Stimulated activated CD4-positive, alpha-beta T cell treated with anti-CD3 and anti-CD28 coated beads, Interleukin-15, amount 100 ng/mL, for 48 hours (primary cell): Measurements from ENCODE around the gene GJA5.

Experiments
- DNase-seq, 2 donors: peaks; one replicate each; pipeline ENCODE4 v3.0.0-alpha.2; 2020; ENCODE audit warnings: low read depth in 2 of 2

Gene GJA5

DNA sequence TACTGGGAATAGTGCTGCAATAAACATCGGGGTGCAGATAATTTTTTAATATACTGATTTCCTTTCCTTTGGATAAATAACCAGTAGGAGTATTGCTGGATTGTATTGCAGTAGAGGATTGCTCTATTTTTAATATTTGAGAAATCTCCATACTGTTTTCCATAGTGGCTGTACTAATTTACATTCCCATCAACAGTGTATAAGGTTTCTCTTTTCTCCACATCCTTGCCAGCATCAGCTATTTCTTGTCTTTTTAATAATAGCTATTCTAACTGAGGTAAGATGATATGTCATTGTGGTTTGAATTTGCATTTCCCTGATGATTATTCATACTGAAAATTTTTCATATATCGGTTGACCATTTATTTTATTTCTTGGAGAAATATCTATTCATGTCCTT is 31.1 kb downstream of the GJA5 start:
- DNase-seq: no peak

- DNase-seq: no peak
Measured at GRCh38 chr1:147726168-147726567, 34.2 kb downstream of the GJA5 start.

DNA sequence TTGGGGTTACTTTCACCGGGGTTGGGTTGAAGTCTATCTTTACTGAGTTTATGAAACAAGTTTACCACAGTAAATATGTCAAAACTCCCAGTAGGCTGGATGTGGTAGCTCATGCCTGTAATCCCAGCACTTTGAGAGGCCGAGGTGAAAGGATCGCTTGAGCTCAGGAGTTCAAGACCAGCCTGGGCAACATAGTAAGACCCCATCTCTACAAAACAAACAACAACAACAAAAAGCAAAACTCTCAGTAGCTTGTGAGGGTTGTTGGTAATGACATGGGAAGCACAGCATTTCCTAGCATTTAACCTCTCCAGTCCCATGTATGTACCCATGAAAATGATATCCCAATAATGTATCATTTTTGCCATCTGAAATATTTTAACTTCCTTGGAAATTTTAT is 34.7 kb downstream of the GJA5 start:
- no peak for DNase-seq

GRCh38 chr1:147723691-147724323 is 36.6 kb downstream of the GJA5 start:
- no peak for DNase-seq

DNA sequence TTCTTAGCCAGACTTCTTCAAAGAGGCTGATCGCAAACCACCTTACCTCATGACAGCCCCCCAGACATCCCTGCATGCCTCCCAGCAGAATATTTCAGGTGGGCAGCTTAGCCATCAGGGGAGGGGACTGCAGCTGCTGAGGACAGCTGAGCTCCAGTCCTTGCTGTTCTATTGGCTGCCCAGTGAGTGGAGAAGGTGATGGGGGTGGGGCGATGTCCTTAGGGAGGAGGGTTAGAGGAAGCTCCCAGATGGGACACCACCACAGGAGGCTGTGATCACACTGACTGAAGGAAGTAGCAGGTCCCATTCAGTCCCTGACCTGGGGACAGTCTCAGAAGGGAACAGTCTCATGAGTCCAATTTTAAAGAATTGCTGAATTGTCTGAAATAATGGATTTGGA is 38.3 kb downstream of the GJA5 start:
- DNase-seq: no peak

DNA sequence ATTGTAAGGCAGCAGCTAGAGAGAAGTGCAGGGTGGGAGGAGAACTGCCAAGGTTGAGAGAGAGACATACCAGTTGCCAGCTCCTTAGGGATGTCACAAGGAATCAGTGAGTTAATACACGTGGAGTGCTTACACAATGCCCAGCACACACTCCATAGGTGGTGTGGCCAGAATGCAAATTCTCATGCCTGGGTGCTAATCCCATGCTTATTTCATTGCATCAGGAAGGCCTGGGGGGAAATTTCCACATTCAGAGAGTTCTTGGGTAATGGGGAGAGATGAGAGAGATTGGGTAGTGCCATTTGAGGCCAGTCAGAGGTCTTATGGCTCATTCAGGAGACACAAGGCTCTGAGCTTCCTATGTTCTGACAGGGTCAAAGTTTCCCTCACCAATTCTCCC is 38.7 kb downstream of the GJA5 start:
- no peak for DNase-seq

- no peak for DNase-seq
Measured at GRCh38 chr1:147720557-147720956, 39.8 kb downstream of the GJA5 start.

GRCh38 chr1:147719711-147720225 is 40.6 kb downstream of the GJA5 start:
- no peak for DNase-seq

GRCh38 chr1:147719029-147719698 is 41.2 kb downstream of the GJA5 start:
- no peak for DNase-seq

DNA sequence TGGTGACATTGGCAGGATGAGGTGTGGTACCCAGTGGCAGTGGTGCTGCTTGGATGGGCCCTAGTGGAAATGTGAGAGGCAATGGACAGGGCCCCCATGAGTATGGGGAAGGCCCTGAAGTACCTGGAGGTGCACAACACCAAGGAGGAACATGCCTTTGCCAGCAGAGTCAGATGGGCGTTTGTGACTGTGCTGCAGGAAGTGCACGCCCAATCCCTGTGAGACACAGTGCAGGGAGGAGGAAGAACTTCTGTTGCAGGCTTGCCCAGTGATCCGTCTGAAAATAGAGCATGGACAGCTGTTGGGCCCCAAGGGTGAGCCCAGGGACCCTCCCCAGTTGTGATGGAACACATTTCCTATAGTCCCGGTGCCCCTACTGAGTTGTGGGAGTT is 42.7 kb downstream of the GJA5 start:
- DNase-seq: no peak

GRCh38 chr1:147717051-147717705 is 43.2 kb downstream of the GJA5 start:
- no peak for DNase-seq

GRCh38 chr1:147712605-147713004 is 47.8 kb downstream of the GJA5 start:
- no peak for DNase-seq
